AG04449 (cell line): Measurements from ENCODE around the gene FBP1.

Experiments used
- CTCF ChIA-PET: fragments of 350-600 bp; formaldehyde crosslinking; extraction: SDS; loops from one replicate; lab custom pipeline; 2021; ENCODE audit warnings: antibody characterized with exemption; lab: Yijun Ruan, JAX
- POLR2A ChIA-PET: fragments of 400-600, 350-600 bp; formaldehyde crosslinking; extraction: SDS; loops from one replicate; lab custom pipeline; 2020; ENCODE audit warnings: antibody characterized with exemption, inconsistent platforms; lab: Yijun Ruan, JAX
- DNase-seq: peaks from one replicate; pipeline ENCODE4 v3.0.0-alpha.2; 2010; ENCODE audit warnings: low read depth, low spot score
- H3K4me3 ChIP-seq: 2 replicates; pipeline ENCODE4 v1.5.1; 2011; ENCODE audit warnings: low read depth, mild to moderate bottlenecking, control low read depth, low read length
- TF ChIP-seq, protein P1 (sequence below): IDR thresholded peaks from one replicate; pipeline ENCODE4 v1.5.1; 2011; ENCODE audit warnings: mild to moderate bottlenecking, moderate library complexity, low read length, control low read depth, inconsistent platforms; ENCODE audit not compliant: insufficient read depth; ENCODE audit errors: missing control alignments

The FBP1 gene

DNA sequence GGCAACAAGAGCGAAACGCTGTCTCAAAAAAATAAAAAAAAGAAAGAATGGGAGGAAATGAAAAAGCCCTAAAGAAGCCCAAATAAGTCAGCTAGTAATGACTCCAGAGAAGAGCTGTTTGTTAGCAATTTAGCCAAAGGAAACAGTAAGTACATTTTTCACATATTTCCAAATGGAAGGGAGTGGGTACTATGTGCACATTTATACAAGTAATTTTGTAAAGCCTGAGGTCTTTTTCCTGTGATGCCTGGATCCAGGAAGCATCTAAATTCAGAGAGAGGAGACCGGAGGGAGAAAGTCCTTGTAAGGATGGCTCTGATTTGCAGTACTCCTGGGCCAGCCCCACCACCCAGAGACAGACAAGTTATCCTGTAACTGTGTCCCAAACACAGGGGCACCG is 14.7 kb downstream of the FBP1 start:
- no peak for DNase-seq
- CTCF ChIA-PET: interaction anchor here (1.4 kb wide), 1 partner anchor 503 kb away, joined by 6 read pairs; no protein-coding TSS in a partner anchor
- TF ChIP-seq, protein P1, sequence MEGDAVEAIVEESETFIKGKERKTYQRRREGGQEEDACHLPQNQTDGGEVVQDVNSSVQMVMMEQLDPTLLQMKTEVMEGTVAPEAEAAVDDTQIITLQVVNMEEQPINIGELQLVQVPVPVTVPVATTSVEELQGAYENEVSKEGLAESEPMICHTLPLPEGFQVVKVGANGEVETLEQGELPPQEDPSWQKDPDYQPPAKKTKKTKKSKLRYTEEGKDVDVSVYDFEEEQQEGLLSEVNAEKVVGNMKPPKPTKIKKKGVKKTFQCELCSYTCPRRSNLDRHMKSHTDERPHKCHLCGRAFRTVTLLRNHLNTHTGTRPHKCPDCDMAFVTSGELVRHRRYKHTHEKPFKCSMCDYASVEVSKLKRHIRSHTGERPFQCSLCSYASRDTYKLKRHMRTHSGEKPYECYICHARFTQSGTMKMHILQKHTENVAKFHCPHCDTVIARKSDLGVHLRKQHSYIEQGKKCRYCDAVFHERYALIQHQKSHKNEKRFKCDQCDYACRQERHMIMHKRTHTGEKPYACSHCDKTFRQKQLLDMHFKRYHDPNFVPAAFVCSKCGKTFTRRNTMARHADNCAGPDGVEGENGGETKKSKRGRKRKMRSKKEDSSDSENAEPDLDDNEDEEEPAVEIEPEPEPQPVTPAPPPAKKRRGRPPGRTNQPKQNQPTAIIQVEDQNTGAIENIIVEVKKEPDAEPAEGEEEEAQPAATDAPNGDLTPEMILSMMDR: no peak
- H3K4me3 ChIP-seq: no peak overlapping the region
- POLR2A ChIA-PET: no interaction called here

DNA sequence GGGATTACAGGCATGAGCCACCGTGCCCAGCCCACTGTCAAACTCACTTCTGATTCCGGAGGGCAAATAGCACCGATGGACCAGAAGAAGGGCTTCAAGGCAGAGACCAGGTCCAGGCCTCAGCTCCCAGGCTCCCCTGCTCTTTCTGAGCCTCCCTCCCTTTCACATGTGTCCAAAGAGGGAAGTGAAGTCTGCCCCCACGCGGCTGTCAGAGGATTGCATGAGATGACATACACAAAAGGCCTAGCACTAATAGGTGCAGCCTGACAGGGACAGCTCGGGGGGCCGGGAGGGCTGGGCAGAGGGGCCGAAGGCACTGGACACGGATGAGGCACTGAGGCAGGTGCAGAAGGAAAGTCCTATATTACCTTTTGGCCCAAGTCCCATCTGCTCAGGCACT is 16.1 kb downstream of the FBP1 start:
- H3K4me3 ChIP-seq: no peak overlapping the region
- TF ChIP-seq, protein P1: peak; percentile 43
- no peak for DNase-seq
- POLR2A ChIA-PET: no interaction called here
- CTCF ChIA-PET: interaction anchor here (0.9 kb wide), 1 partner anchor 12 kb away, joined by 3 read pairs; no protein-coding TSS in a partner anchor

DNA sequence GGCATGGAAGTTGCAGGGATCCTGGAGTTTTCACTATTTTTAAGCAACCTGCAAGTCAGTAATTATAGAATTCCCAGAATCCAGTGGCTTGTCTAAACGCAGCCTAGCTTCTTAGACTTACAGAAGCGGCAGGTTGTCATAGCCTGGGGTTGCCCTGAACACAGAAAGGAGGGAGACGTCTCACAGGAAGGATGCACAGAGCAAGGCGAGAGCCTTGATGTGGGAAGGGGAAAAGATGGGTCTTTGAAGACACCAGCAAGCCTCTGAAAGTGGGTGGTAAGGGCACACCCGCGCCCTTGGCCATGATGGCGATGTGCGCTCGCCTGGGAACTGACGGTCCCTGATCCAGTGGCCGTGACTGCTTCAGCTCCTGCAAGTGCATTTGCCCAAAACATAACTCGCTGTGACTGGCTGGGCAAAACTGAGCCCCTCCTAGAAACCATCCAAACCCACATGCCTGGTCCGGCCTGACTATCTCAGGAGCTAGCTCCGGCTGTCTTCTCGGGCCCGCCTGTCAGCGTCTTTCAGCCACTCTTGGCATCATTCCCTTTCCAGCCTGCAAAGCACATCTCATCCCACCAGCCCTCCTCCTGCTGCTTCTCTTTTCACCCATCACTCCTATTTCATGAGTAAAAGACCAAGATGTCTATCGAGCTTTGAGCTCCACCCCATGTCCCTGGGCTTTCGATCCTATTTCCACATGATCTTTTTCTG is 17.1 kb downstream of the FBP1 start:
- H3K4me3 ChIP-seq: no peak overlapping the region
- POLR2A ChIA-PET: no interaction called here
- DNase-seq: no peak
- CTCF ChIA-PET: no interaction called here
- TF ChIP-seq, protein P1: no peak

DNA sequence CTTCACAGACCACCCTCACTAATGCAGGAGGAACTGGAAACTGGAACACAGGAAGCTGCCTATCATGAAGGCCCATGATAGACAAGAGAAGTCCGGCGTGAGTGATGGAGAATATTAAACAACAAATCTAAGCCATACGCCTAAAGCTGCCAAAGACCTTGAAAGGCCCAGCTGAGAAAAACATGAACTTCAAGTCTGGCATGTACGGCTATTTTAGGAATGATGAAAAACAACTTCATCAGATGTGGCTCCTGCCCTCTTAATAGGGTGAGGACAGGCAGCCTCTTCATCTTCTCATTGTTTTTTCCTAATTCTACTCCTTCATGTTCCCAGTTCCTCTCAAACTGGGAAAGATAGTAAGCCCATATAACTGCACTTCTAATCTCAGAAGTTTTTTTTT is 20.3 kb downstream of the FBP1 start:
- TF ChIP-seq, protein P1: no peak
- ChIA-PET POLR2A (no interaction called here), CTCF (interaction anchor here (0.9 kb wide), 1 partner anchor 512 kb away, joined by 3 read pairs; no protein-coding TSS in a partner anchor)
- H3K4me3 ChIP-seq: no peak overlapping the region
- DNase-seq: no peak

DNA sequence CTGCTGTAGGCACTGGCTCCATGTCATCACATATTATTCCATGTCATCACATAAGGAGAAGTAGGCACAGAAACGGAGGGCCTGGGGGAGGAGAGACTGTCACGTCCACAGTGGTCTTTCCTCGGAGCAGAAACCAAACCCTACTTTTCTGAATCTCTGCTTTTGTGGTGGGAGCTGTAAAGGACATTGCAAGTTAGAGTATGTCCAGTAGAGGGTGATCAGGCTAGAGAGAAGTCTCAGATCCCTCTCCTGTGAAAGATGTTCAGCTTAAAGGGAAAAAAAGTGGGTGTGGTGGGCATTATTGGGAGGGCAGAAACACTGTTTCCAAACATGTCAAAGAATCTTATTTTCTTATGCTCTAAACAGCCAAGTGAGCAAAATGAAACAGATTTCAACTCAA is 26.3 kb downstream of the FBP1 start:
- TF ChIP-seq, protein P1: peak; percentile 3
- ChIA-PET CTCF (no interaction called here), POLR2A (no interaction called here)
- DNase-seq: no peak
- H3K4me3 ChIP-seq: no peak overlapping the region

DNA sequence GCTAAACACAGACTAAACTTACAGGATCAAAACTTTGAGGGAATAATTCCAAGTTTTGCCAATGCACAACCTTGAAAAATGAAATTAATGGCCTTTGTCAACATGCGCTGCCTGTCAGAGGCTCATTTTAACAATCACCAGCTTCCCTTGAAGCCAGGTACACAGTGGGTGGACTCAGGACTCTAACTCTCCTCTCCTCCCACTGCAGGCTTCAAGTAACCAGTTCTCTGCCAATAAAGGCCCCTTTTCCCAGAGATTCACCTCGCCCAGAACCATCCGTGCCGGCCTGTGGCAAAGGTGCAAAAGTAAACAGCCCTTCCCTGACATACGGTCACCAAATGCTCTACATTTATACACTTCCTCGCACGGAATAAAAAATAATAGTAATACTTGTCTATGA is 27.2 kb downstream of the FBP1 start:
- POLR2A ChIA-PET: no interaction called here
- H3K4me3 ChIP-seq: no peak overlapping the region
- CTCF ChIA-PET: no interaction called here
- TF ChIP-seq, protein P1: no peak
- DNase-seq: no peak
